Psoas muscle (tissue), 8 donors: Measurements from ENCODE around the gene BMP4. TPM values are rescaled to one million over a fixed set of nuclear protein-coding genes. Genes with fewer than 3 reads are reported as not detected.

ENCODE experiments used
- ATAC-seq, 4 donors: fragments of 200-7000 bp; cut with Tn5 transposase; one replicate each; pipeline ENCODE4 v1.9.1; 2020; ENCODE audit warnings: moderate library complexity in 3 of 4, mild to moderate bottlenecking in 2 of 4
- DNase-seq, 2 donors: peaks; one replicate each; pipeline ENCODE4 v3.0.0-alpha.2; 2020
- H3K27ac ChIP-seq: fragments of 200-600 bp; one replicate; pipeline ENCODE4 v1.8.0; 2022
- H3K27me3 ChIP-seq, 3 donors: fragments of 200-600 bp in 1 of 3; one replicate each; pipeline versions ENCODE4 v1.6.1 to v1.8.0; 2013 to 2022; ENCODE audit warnings: low read length in 2 of 3, mild to moderate bottlenecking in 2 of 3, moderate library complexity in 1 of 3; ENCODE audit not compliant: insufficient read depth in 3 of 3
- H3K36me3 ChIP-seq, 2 donors: fragments of 200-600 bp in 1 of 2; one replicate each; pipeline versions ENCODE4 v1.6.1 to v1.8.0; 2013 to 2022; ENCODE audit warnings: low read depth in 1 of 2, mild to moderate bottlenecking in 1 of 2, moderate library complexity in 1 of 2; ENCODE audit not compliant: insufficient read depth in 1 of 2
- H3K4me1 ChIP-seq: fragments of 200-600 bp; one replicate; pipeline ENCODE4 v1.8.0; 2022
- H3K4me3 ChIP-seq: fragments of 200-600 bp; one replicate; pipeline ENCODE4 v1.8.0; 2022; ENCODE audit warnings: mild to moderate bottlenecking
- H3K9me3 ChIP-seq: fragments of 200-600 bp; one replicate; pipeline ENCODE4 v1.8.0; 2022
- whole genome bisulfite sequencing, 3 donors: extraction: QIAGEN DNeasy Blood & Tissue Kit; methylation state at CpG; one replicate each; pipeline versions ENCODE4 v1.1.6 to v1.1.7; 2013; 5-methylcytosine and 5-hydroxymethylcytosine counted together
- intact Hi-C, 2 donors: fragments of 100-400 bp; cut with DNase I; formaldehyde crosslinking; loops; one replicate each; pipeline versions ENCODE4 v1.11.0 to v1.14.2; 2022
- polyA plus RNA-seq, 3 donors: library from polyadenylated mRNA; stranded (reverse); fragments of 200-250 nt; gene quantifications; one replicate each; pipeline ENCODE4 v1.2.3, GENCODE V29; 2013
- total RNA-seq, 4 donors: library from RNA; stranded (reverse); fragmentation: NEBNext Ultra II Directional in 2 of 4; extraction: Animal tissue kit (Norgen Biotek cat#: 25700) in 2 of 4; gene quantifications; one replicate each; pipeline versions ENCODE4 v1.2.1 to v1.2.4, GENCODE V29; 2021 to 2023
- TF ChIP-seq, protein P1 (sequence below): fragments of 200-600 bp; IDR thresholded peaks from one replicate; pipeline ENCODE4 v1.8.0; 2022; ENCODE audit warnings: antibody characterized with exemption
- donor health status: healthy with polysubstance abuse.
- donor health status: DM: no; HTN: no; CAD: no; lungs with moderate emphysema.
- donor health status: Bipolar disorder and iron deficiency.
- donor health status: healthy.
- donor health status: DM: yes; HTN: yes; CAD: no.
- donor health status: DM: no; HTN: no; CAD: no.
- donor health status: DM: no; HTN: no; CAD: no.
- donor health status: DM: yes; HTN: yes; CAD: no.

BMP4 gene
- total and polyA plus RNA-seq, 7 donors = 2.4 to 8.6 (median 4.3) TPM

DNA sequence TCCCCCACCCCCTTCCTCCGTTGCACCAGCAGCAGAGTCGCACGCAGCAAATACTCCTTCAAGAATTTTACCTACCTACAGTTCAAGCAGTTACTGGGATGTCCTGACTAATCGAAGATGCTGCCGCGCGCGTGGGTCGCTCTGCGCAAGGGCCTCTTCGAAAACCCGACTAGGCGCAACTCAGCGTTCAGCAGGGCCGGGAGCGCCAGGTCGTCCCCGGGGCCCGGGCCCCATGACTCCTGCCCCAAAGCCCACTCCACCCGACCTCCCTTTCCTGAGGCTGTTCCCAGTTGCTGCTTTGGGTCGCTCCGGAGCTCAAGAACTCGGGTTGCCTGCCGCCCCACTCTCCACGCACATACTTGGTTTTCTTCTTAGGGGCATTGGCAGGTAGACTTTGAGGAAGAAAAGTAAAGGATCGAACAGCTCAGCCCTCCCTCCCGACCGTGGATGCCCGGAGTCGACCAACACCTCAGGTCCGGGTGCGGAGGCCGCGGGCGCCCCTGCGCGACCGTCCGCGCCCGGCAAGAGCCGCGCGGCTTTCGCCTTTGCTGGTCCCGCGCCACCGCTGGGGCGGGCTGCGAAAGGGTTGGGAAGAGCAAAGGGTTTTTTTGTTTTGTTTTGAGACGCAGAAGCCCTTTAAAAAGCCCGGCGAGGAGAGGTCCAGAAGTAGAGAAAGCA, 1.9 kb downstream of the BMP4 start:
- Histone ChIP-seq H3K36me3 (peaks cover 0 to 5% of the 10 kb centered on the region in 2 donors), H3K4me1 (peaks cover 17% of the 10 kb centered on the region), H3K27me3 (peaks cover 0 to 91% (median 14%) of the 10 kb centered on the region in 3 donors), H3K4me3 (peak overlapping the region; percentile 70), H3K9me3 (no peaks in the 10 kb centered on the region), H3K27ac (peak overlapping the region; percentile 70)
- DNase-seq (peak; percentile 26 to 59), ATAC-seq (no peak)
- TF ChIP-seq, protein P1, sequence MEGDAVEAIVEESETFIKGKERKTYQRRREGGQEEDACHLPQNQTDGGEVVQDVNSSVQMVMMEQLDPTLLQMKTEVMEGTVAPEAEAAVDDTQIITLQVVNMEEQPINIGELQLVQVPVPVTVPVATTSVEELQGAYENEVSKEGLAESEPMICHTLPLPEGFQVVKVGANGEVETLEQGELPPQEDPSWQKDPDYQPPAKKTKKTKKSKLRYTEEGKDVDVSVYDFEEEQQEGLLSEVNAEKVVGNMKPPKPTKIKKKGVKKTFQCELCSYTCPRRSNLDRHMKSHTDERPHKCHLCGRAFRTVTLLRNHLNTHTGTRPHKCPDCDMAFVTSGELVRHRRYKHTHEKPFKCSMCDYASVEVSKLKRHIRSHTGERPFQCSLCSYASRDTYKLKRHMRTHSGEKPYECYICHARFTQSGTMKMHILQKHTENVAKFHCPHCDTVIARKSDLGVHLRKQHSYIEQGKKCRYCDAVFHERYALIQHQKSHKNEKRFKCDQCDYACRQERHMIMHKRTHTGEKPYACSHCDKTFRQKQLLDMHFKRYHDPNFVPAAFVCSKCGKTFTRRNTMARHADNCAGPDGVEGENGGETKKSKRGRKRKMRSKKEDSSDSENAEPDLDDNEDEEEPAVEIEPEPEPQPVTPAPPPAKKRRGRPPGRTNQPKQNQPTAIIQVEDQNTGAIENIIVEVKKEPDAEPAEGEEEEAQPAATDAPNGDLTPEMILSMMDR = no peak
- WGBS, 3 donors = 0 to 1% (median 1%) methylated on average over 50 to 53 of the region's 53 CpGs
- intact Hi-C loops = loop anchor here in 1 of 2 donors (5.0 kb wide), 2 partner anchors 218 to 412 kb away; no protein-coding TSS in a partner anchor

DNA sequence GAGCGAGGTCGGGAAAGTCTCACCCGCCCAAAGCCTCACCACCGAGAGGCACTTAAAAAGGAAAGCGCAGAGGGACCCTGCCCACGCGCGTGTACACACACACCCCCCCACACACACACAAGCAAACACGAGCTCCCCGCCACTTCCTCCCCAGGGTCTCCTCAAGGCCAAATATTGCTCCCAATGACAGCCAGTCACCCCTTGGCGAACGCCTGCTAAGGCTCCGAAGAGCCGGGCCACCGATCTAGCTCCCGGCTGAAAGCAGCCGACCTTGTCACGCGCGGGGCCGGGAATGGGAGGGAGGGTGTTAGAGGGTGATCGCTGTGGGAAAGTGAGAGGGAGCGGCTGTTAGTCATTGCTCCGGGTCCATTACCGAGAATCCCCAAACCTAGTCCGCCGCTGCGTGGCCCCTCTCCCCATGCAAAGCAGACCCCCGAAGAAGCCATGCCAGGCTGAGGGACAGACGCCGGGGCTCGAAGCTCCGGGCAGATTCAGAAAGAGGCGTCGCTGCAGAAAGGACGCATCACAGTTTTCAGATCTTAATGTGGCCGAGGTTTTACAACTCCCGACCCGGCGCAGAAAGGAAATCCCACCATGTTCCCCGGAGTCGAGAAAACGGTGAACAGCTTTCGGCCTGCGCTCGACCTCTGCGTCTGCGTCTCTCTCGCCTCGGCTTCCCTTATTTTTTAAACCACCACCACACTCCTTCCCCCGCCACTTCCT, 2.6 kb downstream of the BMP4 start:
- WGBS, 3 donors = 0 to 1% (median 1%) methylated on average over 49 to 51 of the region's 51 CpGs
- peaks cover 0 to 5% of the 10 kb centered on the region in 2 donors for H3K36me3 ChIP-seq
- DNase-seq (peak; percentile 51 to 72), ATAC-seq (peak; percentile 33 to 42 (median 38))
- H3K4me3 ChIP-seq = peak overlapping the region; percentile 70
- H3K27ac ChIP-seq = peak overlapping the region; percentile 70
- TF ChIP-seq, protein P1 = no peak
- H3K27me3 ChIP-seq = peaks cover 0 to 85% (median 12%) of the 10 kb centered on the region in 3 donors
- peaks cover 17% of the 10 kb centered on the region for H3K4me1 ChIP-seq
- H3K9me3 ChIP-seq = no peaks in the 10 kb centered on the region
- intact Hi-C loops = loop anchor here in 1 of 2 donors (5.0 kb wide), 1 partner anchor 412 kb away; no protein-coding TSS in a partner anchor

DNA sequence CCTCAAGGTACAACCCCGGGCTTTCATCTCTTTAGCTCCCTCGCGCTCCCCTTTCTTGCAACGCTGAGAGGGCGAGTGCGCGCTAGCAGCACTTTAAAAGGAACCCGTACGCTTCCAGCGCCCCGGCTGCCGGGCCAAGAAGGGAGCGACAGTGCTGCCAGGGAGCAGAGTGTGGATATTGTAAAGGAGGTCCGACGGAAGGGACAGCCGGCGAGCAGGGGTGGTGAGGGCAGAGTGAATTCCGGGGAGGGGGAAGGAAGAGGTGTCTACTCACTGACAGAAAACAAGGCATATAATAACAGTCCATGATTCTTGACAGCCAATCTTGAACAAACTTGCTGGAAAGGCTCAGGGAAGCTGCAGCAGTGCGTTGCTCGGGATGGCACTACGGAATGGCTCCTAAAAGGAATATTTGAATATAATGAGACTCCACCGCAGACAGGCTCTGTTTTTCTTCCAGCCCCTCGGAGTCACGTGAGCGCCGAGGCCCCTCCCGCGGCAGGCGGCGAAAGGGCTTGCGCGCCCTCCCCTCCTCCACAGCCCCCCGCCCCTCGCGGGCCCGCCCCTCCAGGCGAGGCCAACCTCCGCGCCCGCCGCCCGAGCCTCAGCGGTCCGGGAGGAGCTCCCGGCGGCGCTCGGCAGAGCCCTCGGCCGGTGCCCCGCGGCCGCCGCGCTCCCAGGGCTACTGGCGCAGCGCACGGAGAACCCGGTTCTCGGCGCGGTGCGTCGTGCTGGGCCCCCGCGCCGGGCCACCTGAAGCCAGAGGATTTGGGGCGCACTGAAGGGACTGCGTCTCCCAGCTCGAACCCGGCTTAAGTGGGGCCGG, 3.4 kb downstream of the BMP4 start:
- Histone ChIP-seq H3K4me3 (peak overlapping the region; percentile 70), H3K36me3 (peaks cover 0 to 5% of the 10 kb centered on the region in 2 donors), H3K27ac (peak overlapping the region; percentile 70), H3K27me3 (peaks cover 0 to 80% (median 12%) of the 10 kb centered on the region in 3 donors), H3K9me3 (no peaks in the 10 kb centered on the region), H3K4me1 (peaks cover 17% of the 10 kb centered on the region)
- ATAC-seq (peak; percentile 78 to 84 (median 78)), DNase-seq (peak; percentile 88 to 91)
- intact Hi-C loops = loop anchor here in 1 of 2 donors (5.0 kb wide), 1 partner anchor 411 kb away; no protein-coding TSS in a partner anchor
- TF ChIP-seq, protein P1 = no peak
- 1% methylated on average over 44 to 72 of the region's 72 CpGs for WGBS, 3 donors

DNA sequence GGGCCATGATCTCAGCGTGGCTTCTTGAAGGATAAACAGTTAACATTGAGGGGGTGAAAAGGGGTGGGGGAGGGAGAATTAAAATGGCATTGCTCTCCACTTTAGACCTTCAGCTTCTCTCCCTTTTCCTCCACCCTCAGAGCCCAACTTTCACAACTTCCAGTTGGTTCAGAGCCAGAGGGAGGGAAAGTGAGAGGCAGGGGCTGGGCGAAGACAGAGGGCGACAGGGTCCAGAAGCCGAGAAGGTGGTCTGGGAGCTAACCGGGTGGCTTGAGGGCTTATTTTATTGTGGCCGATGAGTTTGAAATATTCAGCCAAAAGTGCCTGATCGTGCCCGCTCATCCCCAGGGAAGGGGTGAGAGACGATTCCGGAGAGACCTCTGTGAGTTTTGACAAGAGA, 4.1 kb downstream of the BMP4 start:
- H3K9me3 ChIP-seq = no peaks in the 10 kb centered on the region
- peaks cover 0 to 5% of the 10 kb centered on the region in 2 donors for H3K36me3 ChIP-seq
- ATAC-seq (no peak), DNase-seq (peak in 1 of 2 donors; percentile 56)
- WGBS, 3 donors = 8 to 14% (median 10%) methylated on average over 10 of the region's 10 CpGs
- intact Hi-C loops = loop anchor here in 1 of 2 donors (5.0 kb wide), 1 partner anchor 410 kb away; no protein-coding TSS in a partner anchor
- H3K27ac ChIP-seq = peak overlapping the region; percentile 49
- peaks cover 0 to 83% (median 15%) of the 10 kb centered on the region in 3 donors for H3K27me3 ChIP-seq
- TF ChIP-seq, protein P1 = no peak
- H3K4me3 ChIP-seq = peak overlapping the region; percentile 70
- H3K4me1 ChIP-seq = peaks cover 17% of the 10 kb centered on the region
